Measurements from ENCODE around the gene SUSD4.
"Not testable (repeated sequence)": the region's sequence is repeated elsewhere in the genome, so short reads cannot be mapped to it uniquely, and the experiment has no call there.

SUSD4 gene

DNA sequence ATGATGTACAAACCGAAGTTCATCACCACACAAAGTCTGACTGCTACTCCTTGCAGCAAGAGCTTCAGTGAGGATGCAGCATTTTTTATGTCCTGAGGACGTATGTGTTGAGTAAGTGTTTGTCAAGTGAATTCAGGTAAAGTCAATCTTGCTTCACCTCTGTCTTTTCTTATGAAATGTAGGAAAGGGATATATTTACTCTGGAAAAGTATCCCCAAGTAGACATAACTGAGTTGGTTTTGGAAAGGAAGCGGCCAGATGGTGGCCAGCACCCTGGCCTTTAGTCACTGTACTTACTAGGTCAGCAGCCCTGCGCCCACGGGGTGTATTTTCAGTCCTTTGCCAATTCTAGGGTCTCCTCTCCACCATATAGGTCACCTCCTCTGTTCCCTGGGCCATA lies 75.2 kb downstream of the SUSD4 start:
- no peak for DNase-seq

DNA sequence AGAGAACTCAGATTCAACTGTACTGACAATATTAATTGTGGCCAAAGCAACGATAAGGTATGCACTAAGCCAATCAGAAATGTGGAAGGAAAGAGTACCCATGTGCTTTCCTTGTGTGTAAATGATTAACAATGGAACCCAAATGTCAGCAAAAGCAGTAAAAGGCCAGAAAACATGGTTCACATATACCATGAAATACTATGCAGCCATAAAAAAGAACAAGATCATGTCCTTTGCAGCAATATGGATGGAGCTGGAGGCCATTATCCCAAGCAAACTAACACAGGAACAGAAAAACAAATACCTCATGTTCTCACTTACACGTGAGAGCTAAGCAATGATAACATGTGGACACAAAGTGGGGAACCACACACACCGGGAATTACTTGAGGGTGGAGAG lies 78.5 kb downstream of the SUSD4 start:
- DNase-seq = no peak

DNA sequence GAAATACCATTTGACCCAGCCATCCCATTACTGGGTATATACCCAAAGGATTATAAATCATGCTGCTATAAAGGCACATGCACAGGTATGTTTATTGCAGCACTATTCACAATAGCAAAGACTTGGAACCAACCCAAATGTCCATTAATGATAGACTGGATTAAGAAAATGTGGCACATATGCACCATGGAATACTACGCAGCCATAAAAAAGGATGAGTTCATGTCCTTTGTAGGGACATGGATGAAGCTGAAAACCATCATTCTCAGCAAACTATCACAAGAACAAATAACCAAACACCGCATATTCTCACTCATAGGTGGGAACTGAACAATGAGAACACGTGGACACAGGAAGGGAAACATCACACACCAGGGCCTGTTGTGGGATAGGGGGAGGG lies 80.3 kb downstream of the SUSD4 start:
- DNase-seq = not testable (repeated sequence)

DNA sequence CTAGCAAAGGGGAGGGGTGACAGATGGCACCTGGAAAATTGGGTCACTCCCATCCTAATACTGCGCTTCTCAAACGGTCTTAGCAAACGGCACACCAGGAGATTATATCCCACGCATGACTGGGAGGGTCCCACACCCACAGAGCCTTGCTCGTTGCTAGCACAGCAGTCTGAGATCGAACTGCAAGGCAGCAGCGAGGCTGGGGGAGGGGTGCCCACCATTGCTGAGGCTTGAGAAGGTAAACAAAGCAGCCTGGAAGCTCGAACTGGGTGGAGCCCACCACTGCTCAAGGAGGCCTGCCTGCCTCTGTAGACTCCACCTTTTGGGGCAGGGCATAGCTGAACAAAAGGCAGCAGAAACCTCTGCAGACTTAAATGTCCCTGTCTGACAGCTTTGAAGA lies 85.7 kb downstream of the SUSD4 start:
- DNase-seq = not testable (repeated sequence)

DNA sequence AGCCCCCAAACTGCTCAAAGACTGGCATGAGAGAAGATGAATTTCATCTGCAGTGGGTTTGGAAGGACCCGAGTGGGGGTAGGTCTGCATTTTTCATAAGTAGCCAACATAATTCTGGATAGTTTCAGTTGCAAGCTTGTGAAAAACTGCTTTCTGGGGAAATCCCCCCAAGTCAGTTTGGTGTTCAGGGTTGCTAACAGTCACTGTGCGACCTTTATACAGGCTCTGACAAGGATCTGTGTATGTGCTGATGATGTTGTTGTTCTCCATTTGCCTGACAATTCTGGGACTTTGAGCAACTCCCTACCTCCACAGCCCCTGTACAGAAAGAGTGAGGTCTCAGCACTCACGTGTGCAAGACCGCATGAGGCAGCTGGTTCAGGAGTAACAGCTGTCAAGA lies 87.9 kb downstream of the SUSD4 start:
- no peak for DNase-seq

DNA sequence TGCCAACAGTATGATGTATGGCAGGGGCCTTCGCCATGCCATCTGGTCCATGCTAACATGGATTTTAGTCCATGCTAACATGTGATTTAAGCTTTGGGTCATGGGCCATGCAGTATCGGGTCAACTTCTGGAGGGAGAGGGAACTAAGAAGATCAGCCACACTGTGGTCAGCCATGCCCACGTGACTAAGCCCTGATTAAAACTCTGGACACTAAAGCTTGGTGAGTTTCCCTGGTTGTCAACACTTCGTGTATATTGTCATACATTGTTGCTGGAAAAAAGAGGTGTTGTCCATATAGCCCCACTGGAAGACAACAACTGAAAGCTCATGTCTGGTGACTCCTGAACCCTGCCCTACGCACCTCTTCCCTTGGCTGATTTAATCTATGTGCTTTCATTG lies 90.5 kb downstream of the SUSD4 start:
- DNase-seq = no peak

DNA sequence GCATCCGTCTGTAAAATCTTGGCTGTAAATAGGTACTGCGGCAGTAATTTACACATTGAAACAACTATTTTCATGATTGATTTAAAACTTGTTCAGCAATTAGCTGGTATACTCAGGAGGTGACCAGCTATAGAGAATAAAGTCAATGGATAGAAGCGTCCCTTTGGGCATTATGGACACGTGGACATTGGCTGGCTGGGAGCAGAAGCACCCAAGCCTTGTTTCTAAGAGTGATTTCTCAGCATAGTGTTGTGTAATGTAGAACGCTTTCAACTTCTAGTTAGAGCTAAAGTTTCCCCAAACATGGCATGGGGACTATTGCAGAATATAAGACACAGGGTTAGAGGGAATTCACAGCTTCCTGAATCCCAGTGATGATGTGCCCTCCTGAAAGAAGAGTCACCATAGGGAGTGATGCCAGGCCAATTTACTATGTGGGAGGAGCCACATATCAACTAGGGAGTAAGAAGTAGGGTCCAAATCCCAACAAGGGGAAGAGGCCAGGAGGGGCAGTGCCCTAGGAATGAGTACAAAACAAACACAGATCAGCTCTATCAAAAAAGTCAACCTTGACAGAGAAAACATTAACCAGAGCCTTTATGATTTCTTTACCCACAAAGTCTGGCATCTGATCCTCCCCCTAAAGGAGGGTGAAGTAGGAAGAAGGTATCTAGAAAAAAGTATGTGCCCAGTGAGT lies 92.7 kb downstream of the SUSD4 start:
- DNase-seq = no peak

DNA sequence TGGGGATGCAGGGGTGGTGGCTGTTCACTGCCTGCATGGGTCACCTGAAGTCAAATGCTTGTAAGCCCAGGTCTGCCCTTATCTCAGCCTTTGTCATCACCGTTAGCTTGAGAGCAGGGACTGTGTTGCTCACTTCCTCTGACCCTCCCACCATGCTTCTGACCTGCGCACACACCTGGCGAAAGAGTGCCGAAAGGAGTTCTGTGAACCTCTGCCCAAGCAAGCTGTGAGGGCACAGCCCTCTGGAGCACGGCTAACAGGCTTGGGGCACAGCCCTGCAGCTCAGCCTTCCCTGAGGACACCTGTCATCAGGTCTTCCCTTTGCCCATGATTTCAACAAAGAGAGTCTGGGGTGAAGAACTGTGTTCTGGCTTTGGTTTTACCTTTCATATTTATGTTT lies 93.8 kb downstream of the SUSD4 start:
- DNase-seq = no peak

DNA sequence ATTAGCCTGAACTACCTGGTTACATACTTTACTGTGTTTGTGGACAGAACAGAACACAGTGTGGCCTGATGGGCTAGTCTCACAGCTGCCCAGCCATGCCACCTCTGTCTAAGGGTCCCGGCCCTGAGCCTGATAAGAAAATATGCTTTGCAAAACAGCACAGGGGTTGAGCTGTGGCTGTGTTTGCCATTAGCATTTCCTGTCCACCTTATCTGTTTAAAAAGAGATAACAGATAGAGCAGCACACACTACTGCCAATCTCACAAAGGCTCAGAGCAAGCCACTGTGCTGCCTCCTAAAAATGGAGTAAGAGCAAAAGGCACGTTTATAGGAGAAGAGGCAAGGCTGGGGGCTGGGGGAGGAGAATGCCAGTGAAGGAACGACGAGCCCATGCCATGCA lies 95.0 kb downstream of the SUSD4 start:
- DNase-seq = no peak

DNA sequence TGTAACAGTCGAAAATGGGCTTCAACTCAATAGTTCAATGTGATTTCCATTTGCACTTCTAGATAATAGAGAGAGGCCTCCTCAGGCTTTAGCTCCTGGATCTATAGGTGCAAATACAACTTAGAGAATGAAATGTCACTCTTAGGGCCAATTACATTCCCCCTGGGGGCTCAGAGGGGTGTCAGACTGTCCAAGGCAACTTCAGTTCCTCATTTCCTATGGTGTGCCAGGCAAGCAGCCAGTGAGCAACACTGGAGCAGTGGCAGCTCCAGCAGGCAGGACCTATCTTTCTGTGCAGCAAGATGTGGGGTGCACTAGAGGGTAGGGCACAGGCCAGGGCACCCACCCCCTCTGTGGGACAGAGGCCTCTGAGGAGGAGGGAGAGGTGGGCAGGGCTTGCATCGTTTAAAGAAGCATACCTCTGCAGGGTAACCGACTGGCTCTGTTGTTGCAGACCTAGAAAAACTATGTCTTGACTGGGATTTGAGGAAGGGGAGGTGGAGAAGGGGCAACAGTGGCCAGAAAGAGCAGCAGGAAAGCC lies 97.3 kb downstream of the SUSD4 start:
- DNase-seq = no peak

DNA sequence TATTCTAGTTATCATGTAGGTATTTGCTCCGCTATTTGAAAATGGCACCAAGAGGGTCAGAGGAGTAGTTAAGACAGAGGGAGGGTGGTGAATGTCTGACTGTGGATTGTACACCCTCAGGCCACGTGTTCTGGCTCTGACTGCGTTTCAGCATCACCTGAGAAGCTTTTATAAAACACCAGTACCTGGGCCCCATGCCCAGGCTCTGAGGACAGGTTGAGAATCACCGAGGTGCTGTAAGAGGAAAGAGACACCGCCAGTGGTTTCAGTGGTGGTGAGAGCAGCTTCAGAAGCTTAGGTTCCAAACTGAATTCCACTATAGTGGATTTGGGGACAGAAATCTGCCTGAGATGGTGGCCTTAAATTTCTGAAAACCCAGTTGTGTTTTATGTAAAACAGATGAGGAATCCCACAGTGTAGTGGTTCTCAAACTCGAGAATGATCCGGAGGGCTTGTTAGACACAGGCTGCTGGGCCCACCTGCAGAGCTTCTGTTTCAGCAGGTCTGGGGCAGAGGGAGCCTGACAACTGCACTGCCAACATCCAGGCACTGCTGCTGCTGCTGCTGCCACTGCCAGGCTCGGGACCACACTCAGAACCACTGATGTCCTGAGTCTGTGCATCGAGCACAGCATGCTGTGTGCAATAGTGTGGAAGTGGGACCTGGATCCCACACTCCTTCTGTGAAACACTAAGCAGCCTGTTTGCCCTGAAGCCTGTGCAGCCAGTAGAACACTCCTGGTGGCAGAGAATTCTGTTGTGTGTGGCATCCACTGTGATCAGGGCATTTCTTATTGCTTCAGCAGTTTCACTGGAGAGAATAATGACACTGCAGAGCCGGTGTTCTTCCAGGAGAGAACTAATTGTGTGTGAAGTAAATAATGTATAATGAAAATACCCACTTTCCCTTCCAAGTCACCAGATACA lies 98.7 kb downstream of the SUSD4 start:
- no peak for DNase-seq

DNA sequence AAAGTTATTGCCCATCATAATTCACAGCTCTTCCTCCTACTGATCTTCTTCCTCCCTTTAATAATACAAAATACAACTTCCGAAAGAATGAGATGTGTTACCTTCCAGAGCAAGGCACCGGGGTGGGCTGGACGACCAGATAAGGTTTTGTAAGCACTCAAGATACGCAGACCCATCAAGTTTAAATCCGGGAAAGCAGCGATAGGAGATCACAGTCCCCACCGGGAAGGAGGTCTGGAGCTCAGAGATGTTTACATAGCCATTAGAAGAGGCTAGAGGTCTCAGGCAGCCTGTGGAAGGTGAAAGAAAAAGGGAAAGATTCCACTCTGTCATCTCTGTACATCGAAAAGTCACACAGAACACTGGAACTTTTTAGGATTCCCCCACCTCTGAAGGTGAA lies 99.4 kb downstream of the SUSD4 start:
- DNase-seq = no peak

DNA sequence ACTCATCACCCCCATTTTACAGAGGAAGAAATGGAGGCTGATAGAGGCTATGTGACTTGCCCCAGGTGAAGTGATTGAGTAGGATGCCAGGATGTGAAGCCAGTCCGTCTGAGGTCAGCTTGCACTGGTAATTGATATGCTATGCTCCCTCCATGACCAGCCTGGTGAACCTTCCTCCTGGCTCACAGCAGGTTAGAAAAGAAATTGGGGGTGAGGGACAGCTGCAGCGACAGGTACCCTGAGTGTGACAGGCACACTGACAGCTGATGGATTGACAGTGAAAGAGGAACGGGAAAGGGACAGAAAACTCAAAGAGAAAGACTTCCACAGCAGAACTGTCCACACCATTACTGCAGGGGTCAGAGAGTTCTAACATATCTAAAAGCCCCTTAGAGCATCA lies 102.1 kb downstream of the SUSD4 start:
- no peak for DNase-seq

DNA sequence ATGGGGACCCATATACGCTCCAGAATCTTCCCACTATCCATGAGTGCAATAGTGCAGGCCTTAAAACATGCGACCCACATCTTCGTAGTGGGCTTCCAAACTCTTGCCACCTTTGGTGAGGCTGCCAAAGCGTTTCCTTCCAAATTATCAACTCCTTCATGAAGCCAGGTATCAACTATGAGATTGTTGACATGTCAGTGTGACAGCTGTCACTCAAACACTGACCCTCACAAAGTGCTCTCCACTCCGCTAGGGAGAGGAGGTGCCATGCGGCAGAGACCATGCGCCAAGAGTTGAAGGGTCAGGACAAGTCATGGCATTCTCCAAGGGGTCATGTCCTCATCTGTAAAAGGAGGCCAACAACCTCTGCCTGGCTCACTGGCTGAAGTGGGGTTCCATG lies 103.3 kb downstream of the SUSD4 start:
- DNase-seq = no peak

DNA sequence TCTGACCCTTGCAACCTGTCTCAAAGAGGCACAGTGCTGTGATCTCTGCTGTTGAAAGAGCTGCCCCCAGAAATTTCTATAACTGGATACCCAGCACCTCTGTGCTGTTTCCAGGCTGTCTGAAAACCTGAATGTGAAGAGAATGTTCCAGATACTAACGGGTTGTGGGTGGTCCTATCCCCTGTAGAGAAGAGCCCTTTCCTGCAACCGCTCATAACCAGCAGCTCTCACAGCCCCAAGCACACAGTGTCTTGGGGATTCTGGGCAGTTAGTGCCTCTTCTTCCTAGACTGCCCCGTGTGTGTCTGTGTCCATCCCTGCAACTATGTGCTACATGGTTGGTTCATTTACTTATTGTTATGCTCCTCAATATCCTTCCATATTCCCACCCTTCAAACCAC lies 104.5 kb downstream of the SUSD4 start:
- DNase-seq = no peak

DNA sequence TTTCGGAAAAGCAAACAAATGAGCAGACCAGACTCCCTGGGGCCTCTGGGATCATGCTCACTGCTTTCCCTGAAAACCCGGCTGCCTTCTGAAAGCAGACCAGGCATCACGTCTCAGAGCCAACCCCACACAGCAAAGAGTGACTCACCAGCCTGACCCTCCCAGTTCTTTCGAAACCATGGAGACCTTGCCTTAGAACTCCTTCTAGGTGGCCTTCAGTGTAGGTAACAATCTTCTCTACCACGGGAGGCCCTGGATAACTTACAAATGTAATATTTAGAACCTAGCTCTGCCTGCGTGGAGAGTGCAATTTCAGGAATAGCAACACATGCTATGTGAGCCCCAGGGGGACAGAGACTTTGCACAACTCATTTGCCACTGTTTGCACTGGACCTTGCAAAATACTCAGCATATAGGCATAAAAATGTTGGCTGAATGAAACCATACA lies 105.2 kb downstream of the SUSD4 start:
- no peak for DNase-seq

DNA sequence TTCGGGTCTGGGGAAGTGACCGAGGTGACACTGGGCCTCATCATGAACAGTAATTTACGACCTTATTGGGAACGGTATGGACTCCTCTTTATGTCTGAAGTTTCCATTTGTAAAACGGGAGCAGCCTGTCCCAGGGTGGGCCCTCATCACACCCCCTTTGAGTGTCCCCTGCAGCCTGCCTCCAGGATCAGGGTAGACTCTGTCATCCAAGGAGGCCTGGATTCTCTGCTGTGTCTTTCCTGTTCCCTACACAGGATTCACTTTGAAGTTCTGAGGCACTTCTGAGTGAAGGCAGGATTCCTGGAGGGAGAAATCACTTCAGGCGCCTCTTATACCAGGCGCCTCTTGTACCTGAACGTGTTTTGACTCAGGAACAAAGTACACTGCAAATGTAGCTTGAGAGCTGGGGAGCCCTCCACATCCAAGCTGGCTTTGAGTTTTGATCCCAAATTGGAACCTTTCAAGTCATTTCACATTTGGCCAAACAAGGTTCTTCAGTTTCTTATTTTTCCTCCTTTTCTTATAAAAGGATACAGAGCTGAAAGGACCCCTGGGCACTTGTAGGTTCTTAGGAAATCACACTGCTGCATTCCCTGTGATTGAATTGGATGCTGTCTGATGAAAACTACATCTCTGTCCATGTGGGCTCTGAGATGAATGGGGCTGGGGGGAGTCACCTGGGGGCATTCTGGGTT lies 106.0 kb downstream of the SUSD4 start:
- no peak for DNase-seq

DNA sequence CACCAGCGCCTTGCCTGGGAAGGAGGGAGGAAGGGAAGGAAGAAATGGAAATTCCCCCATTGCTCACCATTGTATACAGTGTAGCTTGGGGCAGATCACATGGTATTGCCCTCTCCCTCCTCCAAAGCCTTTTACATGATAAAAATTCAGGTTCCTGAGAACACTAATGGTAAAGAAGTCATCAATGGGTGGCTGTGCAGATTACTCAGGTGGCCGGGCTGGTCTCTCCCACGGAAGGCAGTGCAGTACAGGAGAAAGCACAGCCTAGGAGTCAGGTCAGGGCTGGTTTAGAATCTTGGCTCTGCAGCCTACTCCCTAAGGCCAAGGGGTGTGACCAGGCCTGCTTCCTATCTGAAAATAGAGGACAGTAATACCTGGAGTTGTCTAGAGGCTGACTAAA lies 107.9 kb downstream of the SUSD4 start:
- DNase-seq = no peak

DNA sequence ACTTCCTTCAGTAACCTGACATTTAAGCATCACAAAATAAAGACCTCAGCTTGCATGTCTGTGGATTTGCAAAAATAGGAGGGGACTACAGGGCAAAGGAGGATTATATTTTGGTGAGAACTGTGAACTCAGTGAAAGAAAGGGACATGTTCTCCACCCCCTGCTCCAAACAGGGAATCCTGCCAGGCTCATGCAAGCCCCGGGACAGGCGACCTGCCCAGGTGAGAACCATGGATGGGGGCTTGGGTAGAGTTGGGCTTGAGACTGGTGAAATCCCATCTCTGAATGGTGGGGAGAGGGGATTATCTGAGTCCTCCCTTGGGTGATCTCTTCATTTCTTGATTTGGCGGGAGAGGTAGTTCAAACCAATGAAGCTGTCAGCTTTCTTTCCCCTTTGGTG lies 110.1 kb downstream of the SUSD4 start:
- DNase-seq = no peak

DNA sequence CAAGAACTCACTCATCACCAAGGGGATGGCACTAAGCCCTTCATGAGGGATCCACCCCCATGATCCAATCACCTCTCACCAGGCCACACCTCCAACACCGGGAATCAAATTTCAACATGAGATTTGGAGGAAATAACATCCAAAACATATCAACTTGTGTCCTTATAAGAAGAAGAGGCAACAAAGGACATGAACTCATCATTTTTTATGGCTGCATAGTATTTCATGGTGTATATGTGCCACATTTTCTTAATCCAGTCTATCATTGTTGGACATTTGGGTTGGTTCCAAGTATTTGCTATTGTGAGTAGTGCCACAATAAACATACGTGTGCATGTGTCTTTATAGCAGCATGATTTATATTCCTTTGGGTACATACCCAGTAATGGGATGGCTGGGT lies 112.6 kb downstream of the SUSD4 start:
- DNase-seq = not testable (repeated sequence)

DNA sequence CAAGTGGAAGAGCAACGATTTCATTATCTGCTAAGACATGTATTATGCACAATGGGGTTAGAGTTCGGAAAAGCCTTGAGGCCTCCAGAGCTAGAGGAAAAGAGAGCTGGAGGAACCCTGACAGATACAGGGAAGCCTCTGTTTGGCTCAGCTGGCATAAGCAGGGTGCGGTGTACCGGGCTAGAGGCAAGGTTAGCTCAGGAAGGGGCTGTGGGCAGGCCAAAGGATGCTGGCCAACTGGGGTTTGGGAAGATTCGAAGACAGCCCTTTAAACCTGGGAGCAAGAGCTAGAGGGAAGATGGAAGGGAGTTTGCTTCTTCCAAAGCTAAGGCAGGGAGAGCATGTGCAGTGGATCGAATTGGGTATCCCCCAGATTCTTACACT lies 113.4 kb downstream of the SUSD4 start:
- no peak for DNase-seq

DNA sequence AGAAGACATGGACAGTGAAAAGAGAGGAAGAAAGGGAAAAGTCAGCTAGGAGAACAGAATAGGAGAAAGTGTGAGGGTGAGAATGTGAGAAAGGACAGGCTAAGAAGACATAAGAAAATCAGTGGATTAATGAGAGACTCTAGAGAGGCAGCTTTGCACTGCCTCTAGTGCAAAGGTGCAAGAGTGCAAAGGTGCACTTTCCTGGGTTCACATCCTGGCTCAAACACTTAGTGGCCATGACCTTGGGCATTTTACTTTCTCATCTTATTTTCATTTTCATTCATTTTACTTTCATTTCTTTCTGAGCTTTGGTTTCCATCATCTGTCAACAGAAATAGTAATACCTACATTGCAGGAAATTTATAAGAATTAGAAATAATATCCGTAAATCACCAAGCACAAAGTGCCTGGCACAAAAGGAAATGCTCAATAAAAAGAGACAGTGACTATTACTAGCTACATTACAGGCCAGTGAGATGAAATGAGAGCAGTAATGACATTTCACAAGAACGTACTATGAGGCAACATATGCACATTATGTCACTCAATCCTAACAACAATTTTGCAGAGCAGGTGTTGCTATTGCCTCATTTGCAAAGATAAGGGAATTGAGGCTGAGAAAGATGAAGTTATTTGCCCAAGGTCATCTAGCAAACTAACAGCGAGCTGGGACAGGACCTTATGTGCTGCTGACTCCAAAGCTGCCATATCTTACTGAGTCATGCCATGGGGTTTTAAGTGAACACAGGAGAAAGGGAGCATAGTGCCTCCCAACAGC lies 113.9 kb downstream of the SUSD4 start:
- no peak for DNase-seq

DNA sequence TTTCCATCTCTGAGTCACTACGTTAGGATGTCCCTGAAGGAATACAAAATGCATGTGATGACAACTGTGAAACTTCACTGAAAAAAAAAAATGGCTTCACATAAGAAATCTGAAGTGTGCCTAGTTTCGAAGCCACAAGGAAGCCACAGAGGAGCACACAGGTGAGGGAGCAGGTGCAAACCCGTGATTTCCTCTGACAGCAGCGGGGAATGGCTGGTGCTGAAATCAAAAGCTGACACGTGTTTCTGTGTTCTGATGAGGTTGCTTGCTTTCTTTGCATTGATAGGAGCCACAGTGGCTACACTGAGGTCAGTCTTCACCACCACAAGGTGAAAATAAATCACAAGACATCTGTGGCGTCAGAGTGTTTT lies 115.2 kb downstream of the SUSD4 start:
- no peak for DNase-seq

Data from NCI-H1105 (cell line).